Fibroblast of skin of scalp (primary cell): ENCODE data around the gene SLC22A2.
"Not testable (repeated sequence)": the region's sequence is repeated elsewhere in the genome, so short reads cannot be mapped to it uniquely, and the experiment has no call there.

Experiments used
- DNase-seq: peaks from one replicate; pipeline ENCODE4 v3.0.0-alpha.2; 2013

Gene SLC22A2

GRCh38 chr6:160247457-160247883 is 11.2 kb downstream of the SLC22A2 start:
- DNase-seq = peak; percentile 47

- no peak for DNase-seq
Observed at GRCh38 chr6:160240691-160241084, 17.9 kb downstream of the SLC22A2 start.

- DNase-seq = no peak
Observed at GRCh38 chr6:160239929-160240690, 18.5 kb downstream of the SLC22A2 start.

- no peak for DNase-seq
Observed at GRCh38 chr6:160238761-160239751, 19.6 kb downstream of the SLC22A2 start.

- DNase-seq = no peak
Observed at GRCh38 chr6:160238278-160238711, 20.3 kb downstream of the SLC22A2 start.

GRCh38 chr6:160237597-160238275 is 20.9 kb downstream of the SLC22A2 start:
- DNase-seq = peak; percentile 8

GRCh38 chr6:160236235-160236872 is 22.3 kb downstream of the SLC22A2 start:
- DNase-seq = not testable (repeated sequence)

GRCh38 chr6:160233950-160234640 is 24.5 kb downstream of the SLC22A2 start:
- DNase-seq = not testable (repeated sequence)

GRCh38 chr6:160227769-160228161 is 30.9 kb downstream of the SLC22A2 start:
- no peak for DNase-seq

- DNase-seq = no peak
Observed at GRCh38 chr6:160227038-160227768, 31.4 kb downstream of the SLC22A2 start.

GRCh38 chr6:160226118-160226591 is 32.5 kb downstream of the SLC22A2 start:
- peak; percentile 8 for DNase-seq

GRCh38 chr6:160224639-160225237 is 33.9 kb downstream of the SLC22A2 start:
- DNase-seq = no peak

GRCh38 chr6:160222491-160222890 is 36.1 kb downstream of the SLC22A2 start:
- no peak for DNase-seq

GRCh38 chr6:160221918-160222317 is 36.7 kb downstream of the SLC22A2 start:
- no peak for DNase-seq

- DNase-seq = no peak
Observed at GRCh38 chr6:160221423-160221822, 37.2 kb downstream of the SLC22A2 start.

- no peak for DNase-seq
Observed at GRCh38 chr6:160218810-160219209, 39.8 kb downstream of the SLC22A2 start.

- DNase-seq = no peak
Observed at GRCh38 chr6:160217863-160218262, 40.8 kb downstream of the SLC22A2 start.

GRCh38 chr6:160217073-160217472 is 41.5 kb downstream of the SLC22A2 start:
- peak; percentile 44 for DNase-seq

GRCh38 chr6:160215232-160215631 is 43.4 kb downstream of the SLC22A2 start:
- no peak for DNase-seq

- no peak for DNase-seq
Observed at GRCh38 chr6:160207618-160208017, 51.0 kb downstream of the SLC22A2 start.
